Measurements from ENCODE around the gene FZD7. TPM values are rescaled to one million over a fixed set of nuclear protein-coding genes. Genes with fewer than 3 reads are reported as not detected.

The FZD7 gene
- total and polyA plus RNA-seq, 2 of the 8 experiments (the other 6 are each of a cell fraction or from before 2014, with no cell fraction given) = 176 to 246 TPM

- H3K36me3 ChIP-seq (ENCODE audit: control insufficient read depth in 2 of 4, insufficient read depth in 4 of 4, low read length in 3 of 4) = no peaks in the 10 kb centered on the region
- no peak overlapping the region for H4K5ac ChIP-seq (ENCODE audit: insufficient read length, low read depth, low read length)
- H4K91ac ChIP-seq (replicated peaks; ENCODE audit: insufficient read length, low read length) = no peak overlapping the region
- no peak overlapping the region for H4K8ac ChIP-seq (ENCODE audit: extremely low read depth, insufficient read depth, low read length)
- no peak overlapping the region for H3K4me3 ChIP-seq (ENCODE audit: extremely low read depth in 1 of 4, insufficient read depth in 2 of 4, low read depth in 3 of 4, low read length in 4 of 4)
- H3K4me1 ChIP-seq (replicated peaks in 1 of 4; ENCODE audit: control insufficient read depth in 3 of 4, insufficient read depth in 4 of 4, low read length in 3 of 4) = peaks cover 0 to 4% (median 0%) of the 10 kb centered on the region in 4 experiments; a peak in 3 of 7 replicates
- no peak overlapping the region for H2BK5ac ChIP-seq (ENCODE audit: low read depth, low read length)
- DNase-seq (ENCODE audit: low read depth in 1 of 2, low spot score in 2 of 2) (no peak), FAIRE-seq (no peak)
- H3K14ac ChIP-seq (ENCODE audit: insufficient read length) = no peak overlapping the region
- no peak overlapping the region for H3K9ac ChIP-seq (replicated peaks in 1 of 4; ENCODE audit: extremely low read depth in 1 of 4, low read depth in 3 of 4, low read length in 3 of 4)
- WGBS, 2 experiments (ENCODE audit: extremely low coverage in 1 of 2, insufficient coverage in 1 of 2, insufficient read length in 1 of 2, insufficient replicate concordance in 2 of 2, low coverage in 1 of 2, low lambda C conversion rate in 2 of 2, missing lambda C conversion rate in 1 of 2) = 79% methylated on average over 3 of the region's 3 CpGs; no CpG with 5 or more reads in 1 of the 2 experiments
- H2BK20ac ChIP-seq (ENCODE audit: low read length) = no peak overlapping the region
- POLR2A ChIA-PET (ENCODE audit: partially characterized antibody) = interaction anchor here (0.6 to 2.5 kb wide), 10 partner anchors 9 to 92 kb away, joined by 3 to 10 read pairs (median 4); no protein-coding TSS in a partner anchor
- no peak overlapping the region for H3K18ac ChIP-seq (ENCODE audit: extremely low read depth, low read length)
- no peak overlapping the region for H2BK15ac ChIP-seq (ENCODE audit: low read length)
- no peak for TF ChIP-seq BCL11A (IDR thresholded peaks at IDR 0.05; ENCODE audit: low read depth in 2 of 2, low read length in 2 of 2)
- no peak for TF ChIP-seq BRCA1 (IDR thresholded peaks at IDR 0.05; ENCODE audit: low read depth, low read length)
- no peak for TF ChIP-seq SUZ12 (IDR thresholded peaks at IDR 0.05; ENCODE audit: low read length)
- no peak for TF ChIP-seq CBX5 (IDR thresholded peaks at IDR 0.05; ENCODE audit: low read depth, low read length)
- no peak for TF ChIP-seq TAF7 (optimal IDR thresholded peaks at IDR 0.05; ENCODE audit: borderline replicate concordance, low read depth, low read length)
- no peak for TF ChIP-seq RBBP5 (IDR thresholded peaks at IDR 0.05; ENCODE audit: borderline replicate concordance, low read depth, low read length)
- no peak for TF ChIP-seq CHD2 (IDR thresholded peaks at IDR 0.05; ENCODE audit: low read length)
- TF ChIP-seq TBP (IDR thresholded peaks at IDR 0.05; ENCODE audit: low read depth, low read length) = no peak
- TF ChIP-seq RXRA (IDR thresholded peaks at IDR 0.05; ENCODE audit: insufficient read depth, low read depth, low read length) = no peak
- TF ChIP-seq PHF8 (conservative IDR thresholded peaks at IDR 0.05; ENCODE audit: low read depth, low read length) = no peak
- TF ChIP-seq RNF2 (IDR thresholded peaks at IDR 0.05; ENCODE audit: borderline replicate concordance, low read depth, low read length, missing control alignments, poor library complexity, severe bottlenecking) = no peak
- no peak for TF ChIP-seq EGR1 (IDR thresholded peaks at IDR 0.05; ENCODE audit: borderline replicate concordance, low read depth, low read length)
- TF ChIP-seq POLR2A (IDR thresholded peaks at IDR 0.05; ENCODE audit: control extremely low read depth in 1 of 2, low read depth in 2 of 2, low read length in 2 of 2) = no peak
- no peaks in the 10 kb centered on the region for H3K9me3 ChIP-seq (ENCODE audit: insufficient read depth in 2 of 2, low read depth in 1 of 2, low read length in 1 of 2)
- no peak overlapping the region for H3K4ac ChIP-seq (replicated peaks; ENCODE audit: insufficient read length, low read depth, low read length)
- no peak overlapping the region for H2BK12ac ChIP-seq (ENCODE audit: low read depth, low read length)
- H3K56ac ChIP-seq (replicated peaks; ENCODE audit: insufficient read length, low read depth, low read length) = no peak overlapping the region
- no peak overlapping the region for H3K27ac ChIP-seq (ENCODE audit: low read depth, low read length)
- no peaks in the 10 kb centered on the region for H3K79me1 ChIP-seq (ENCODE audit: low read depth, low read length)
- H3K23ac ChIP-seq (ENCODE audit: insufficient read length) = no peak overlapping the region
- no peak overlapping the region for H3K4me2 ChIP-seq (ENCODE audit: insufficient read depth in 1 of 2, low read depth in 2 of 2, low read length in 2 of 2)
- H3K79me2 ChIP-seq (ENCODE audit: control insufficient read depth in 1 of 2, insufficient read depth in 2 of 2, low read length in 2 of 2) = no peaks in the 10 kb centered on the region
- no peak overlapping the region for H2AFZ ChIP-seq (ENCODE audit: low read length)
- H2AK5ac ChIP-seq (ENCODE audit: low read depth, low read length) = no peak overlapping the region
- CTCF ChIA-PET (ENCODE audit: partially characterized antibody) = interaction anchor here (0.7 to 3.1 kb wide), 5 partner anchors 30 to 146 kb away, joined by 3 to 15 read pairs (median 3); no protein-coding TSS in a partner anchor
- H3K23me2 ChIP-seq (ENCODE audit: low read depth, low read length) = no peaks in the 10 kb centered on the region
- H2BK120ac ChIP-seq (replicated peaks; ENCODE audit: low read depth, low read length) = no peak overlapping the region
- H3K27me3 ChIP-seq (replicated peaks in 1 of 4; ENCODE audit: control insufficient read depth in 3 of 4, extremely low read depth in 1 of 4, insufficient read depth in 3 of 4, low read length in 3 of 4) = no peaks in the 10 kb centered on the region
- H4K20me1 ChIP-seq (replicated peaks in 1 of 2; ENCODE audit: control insufficient read depth in 1 of 2, insufficient read depth in 2 of 2, low read length in 2 of 2) = no peaks in the 10 kb centered on the region
These were observed 28.3 kb upstream of the FZD7 start for GRCh38 chr2:202005272-202005887.

All from H1 (cell line).